ENCODE measurements around the gene GAS2. TPM values are rescaled to one million over a fixed set of nuclear protein-coding genes. Genes with fewer than 3 reads are reported as not detected.

GAS2 gene
- total RNA-seq, 4 donors from 2014 or later, result 0.77 to 21.5 (median 5.1) TPM; not detected in 1

DNA sequence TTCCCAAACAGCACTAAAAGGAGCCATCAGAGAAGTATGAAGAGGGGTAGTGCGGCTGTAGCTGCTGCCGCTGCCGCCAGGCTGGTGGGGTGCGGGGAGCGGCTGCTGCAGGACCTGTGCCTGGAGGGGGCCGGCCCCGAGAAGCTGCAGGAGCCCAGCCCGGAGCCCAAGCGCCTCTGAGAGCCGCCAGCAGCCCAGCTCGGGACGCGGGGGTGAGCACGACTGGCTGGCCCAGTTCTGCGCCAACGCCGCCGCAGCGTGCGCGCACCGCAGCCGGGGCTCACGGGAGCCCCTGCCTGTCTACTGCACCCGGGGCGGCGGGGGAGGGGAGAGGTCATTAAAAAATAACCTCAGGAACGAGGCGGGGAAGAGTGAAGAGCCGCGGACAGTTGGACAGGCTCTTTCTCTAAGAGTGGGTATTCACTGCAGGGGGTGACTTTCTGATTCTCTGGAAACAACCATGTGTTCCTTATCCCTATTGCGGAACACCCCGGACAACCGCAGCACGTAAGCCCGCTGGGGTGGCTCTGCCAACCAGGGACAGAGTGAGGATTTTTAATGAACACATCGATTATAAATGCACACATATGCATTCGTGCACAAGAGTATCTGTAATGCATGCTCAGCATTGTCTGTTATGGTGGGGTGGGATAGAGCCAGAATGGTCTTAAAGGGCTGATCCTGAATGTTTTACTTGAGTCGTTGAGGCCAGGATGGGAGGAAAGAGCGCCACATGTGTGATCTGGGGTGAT, 453 bp downstream of the GAS2 start:
- no peaks in the 10 kb centered on the region for H3K9me3 ChIP-seq
- no peak overlapping the region for H3K27ac ChIP-seq
- intact Hi-C loops (cut with DNase I; ENCODE audit: low total_unique reads), result no loop called here
- no peaks in the 10 kb centered on the region for H3K4me1 ChIP-seq
- no peak for DNase-seq
- no peaks in the 10 kb centered on the region for H3K36me3 ChIP-seq
- TF ChIP-seq POLR2A (IDR thresholded peaks at IDR 0.05), result no peak
- TF ChIP-seq, protein P1, sequence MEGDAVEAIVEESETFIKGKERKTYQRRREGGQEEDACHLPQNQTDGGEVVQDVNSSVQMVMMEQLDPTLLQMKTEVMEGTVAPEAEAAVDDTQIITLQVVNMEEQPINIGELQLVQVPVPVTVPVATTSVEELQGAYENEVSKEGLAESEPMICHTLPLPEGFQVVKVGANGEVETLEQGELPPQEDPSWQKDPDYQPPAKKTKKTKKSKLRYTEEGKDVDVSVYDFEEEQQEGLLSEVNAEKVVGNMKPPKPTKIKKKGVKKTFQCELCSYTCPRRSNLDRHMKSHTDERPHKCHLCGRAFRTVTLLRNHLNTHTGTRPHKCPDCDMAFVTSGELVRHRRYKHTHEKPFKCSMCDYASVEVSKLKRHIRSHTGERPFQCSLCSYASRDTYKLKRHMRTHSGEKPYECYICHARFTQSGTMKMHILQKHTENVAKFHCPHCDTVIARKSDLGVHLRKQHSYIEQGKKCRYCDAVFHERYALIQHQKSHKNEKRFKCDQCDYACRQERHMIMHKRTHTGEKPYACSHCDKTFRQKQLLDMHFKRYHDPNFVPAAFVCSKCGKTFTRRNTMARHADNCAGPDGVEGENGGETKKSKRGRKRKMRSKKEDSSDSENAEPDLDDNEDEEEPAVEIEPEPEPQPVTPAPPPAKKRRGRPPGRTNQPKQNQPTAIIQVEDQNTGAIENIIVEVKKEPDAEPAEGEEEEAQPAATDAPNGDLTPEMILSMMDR (IDR thresholded peaks at IDR 0.05), result no peak
- H3K27me3 ChIP-seq, result no peaks in the 10 kb centered on the region
- no peak overlapping the region for H3K4me3 ChIP-seq

DNA sequence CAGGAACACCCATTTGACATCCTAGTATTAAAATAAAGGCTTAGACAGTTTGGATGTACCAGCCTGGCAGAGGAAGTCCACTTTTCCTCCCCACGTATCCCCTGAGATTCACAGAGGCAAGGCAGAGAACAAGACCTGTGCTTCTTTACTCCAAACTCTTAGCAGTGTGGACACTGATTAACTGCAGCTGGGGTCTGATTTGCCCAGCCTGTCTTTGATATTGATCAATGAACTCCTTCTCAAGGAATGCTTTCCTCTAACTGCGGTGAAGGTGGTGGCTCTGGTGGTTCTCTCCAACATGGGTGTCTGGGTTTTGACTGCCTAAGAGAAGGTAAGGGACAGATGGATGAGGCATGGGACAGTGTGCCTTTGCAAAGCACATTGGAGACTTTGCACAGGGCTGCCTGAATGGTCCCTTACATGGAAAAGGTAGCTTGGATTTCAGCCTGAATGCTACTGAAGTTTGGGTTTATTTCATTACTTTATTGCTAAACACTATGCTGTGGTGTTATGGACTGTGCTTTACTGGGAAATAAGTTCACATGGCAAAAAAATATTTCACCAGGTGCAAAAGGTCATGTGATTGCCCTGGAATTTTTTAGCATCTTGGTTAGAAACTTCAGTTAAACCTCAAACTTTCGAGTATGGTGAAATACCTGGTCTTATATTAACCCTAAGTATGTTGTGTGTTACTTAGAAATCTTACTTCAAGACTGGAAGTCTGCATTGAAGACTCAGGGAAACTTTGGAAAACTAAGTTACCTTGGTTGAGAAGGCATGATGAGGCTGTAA, 1.8 kb downstream of the GAS2 start:
- Histone ChIP-seq H3K4me1 (no peaks in the 10 kb centered on the region), H3K27me3 (no peaks in the 10 kb centered on the region), H3K36me3 (no peaks in the 10 kb centered on the region), H3K4me3 (no peak overlapping the region), H3K27ac (no peak overlapping the region), H3K9me3 (no peaks in the 10 kb centered on the region)
- no peak for TF ChIP-seq POLR2A (IDR thresholded peaks at IDR 0.05)
- TF ChIP-seq, protein P1 (IDR thresholded peaks at IDR 0.05), result no peak
- no peak for DNase-seq
- intact Hi-C loops (cut with DNase I; ENCODE audit: low total_unique reads), result no loop called here

DNA sequence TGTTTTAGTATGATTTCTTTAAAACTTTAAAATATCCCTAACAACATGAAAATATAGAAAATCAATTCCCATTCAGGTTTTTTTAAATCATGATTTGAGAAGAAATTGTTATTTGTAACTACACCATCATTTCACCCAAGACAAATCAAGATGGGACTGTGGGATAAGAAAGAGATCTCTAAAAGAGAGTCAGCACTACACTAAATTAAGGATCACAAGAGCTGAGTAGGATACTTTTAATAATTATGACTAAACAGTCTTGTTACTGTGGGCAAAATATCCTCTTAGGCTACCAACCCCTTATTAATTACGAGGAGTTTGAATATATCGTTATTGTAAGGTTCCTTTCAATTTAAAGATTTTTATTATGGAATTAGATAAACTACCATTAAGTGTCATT, 3.0 kb downstream of the GAS2 start:
- Histone ChIP-seq H3K27ac (no peak overlapping the region), H3K36me3 (no peaks in the 10 kb centered on the region), H3K4me1 (no peaks in the 10 kb centered on the region), H3K9me3 (no peaks in the 10 kb centered on the region), H3K4me3 (no peak overlapping the region), H3K27me3 (no peaks in the 10 kb centered on the region)
- no peak for DNase-seq
- intact Hi-C loops (cut with DNase I; ENCODE audit: low total_unique reads), result no loop called here
- TF ChIP-seq, protein P1 (IDR thresholded peaks at IDR 0.05), result no peak
- no peak for TF ChIP-seq POLR2A (IDR thresholded peaks at IDR 0.05)

DNA sequence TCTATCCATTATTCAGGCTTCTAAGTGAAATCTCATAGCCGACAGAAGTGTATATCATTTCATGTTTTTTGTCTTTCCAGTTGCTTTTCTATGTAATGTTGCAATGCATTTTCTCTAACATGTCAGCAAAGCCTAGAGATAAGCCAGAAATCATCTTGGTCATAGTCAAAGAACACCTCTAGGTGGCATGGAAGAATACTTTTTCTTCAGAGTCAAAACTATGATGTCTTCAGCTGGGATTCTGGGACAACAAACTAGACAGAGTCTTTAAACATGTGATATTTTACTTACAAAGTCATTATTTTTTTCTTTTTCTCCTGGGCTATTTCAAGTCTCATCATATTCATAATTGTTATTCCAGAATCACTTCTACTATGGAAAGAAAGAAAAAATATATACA, 4.4 kb downstream of the GAS2 start:
- TF ChIP-seq, protein P1 (IDR thresholded peaks at IDR 0.05), result no peak
- no peak for TF ChIP-seq POLR2A (IDR thresholded peaks at IDR 0.05)
- H3K4me1 ChIP-seq, result no peaks in the 10 kb centered on the region
- H3K27ac ChIP-seq, result no peak overlapping the region
- no peaks in the 10 kb centered on the region for H3K36me3 ChIP-seq
- no peak overlapping the region for H3K4me3 ChIP-seq
- no peaks in the 10 kb centered on the region for H3K27me3 ChIP-seq
- no peak for DNase-seq
- H3K9me3 ChIP-seq, result no peaks in the 10 kb centered on the region
- intact Hi-C loops (cut with DNase I; ENCODE audit: low total_unique reads), result no loop called here

DNA sequence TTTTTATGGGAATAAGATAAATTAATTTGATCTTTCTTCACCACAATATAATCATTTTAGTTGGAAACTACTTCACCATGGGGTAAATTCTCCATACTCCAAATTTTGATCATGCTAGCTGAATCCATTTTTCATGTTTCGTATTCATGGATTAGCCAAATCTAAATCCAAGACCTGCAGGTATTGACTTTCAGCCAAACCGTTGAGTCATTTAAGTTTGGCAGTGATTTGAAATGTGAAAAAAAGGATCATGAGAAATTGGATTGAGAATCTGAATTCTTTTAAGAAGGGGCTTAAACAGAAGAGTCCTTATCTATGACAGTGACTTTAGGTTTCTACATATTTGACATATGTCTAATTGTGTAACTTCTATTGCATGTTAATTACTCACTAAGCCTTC, 5.3 kb downstream of the GAS2 start:
- DNase-seq, result no peak
- Histone ChIP-seq H3K27me3 (no peaks in the 10 kb centered on the region), H3K27ac (no peak overlapping the region), H3K4me1 (no peaks in the 10 kb centered on the region), H3K4me3 (no peak overlapping the region), H3K9me3 (no peaks in the 10 kb centered on the region), H3K36me3 (no peaks in the 10 kb centered on the region)
- TF ChIP-seq, protein P1 (IDR thresholded peaks at IDR 0.05), result no peak
- no peak for TF ChIP-seq POLR2A (IDR thresholded peaks at IDR 0.05)
- intact Hi-C loops (cut with DNase I; ENCODE audit: low total_unique reads), result no loop called here

Measured in uterus (tissue), 4 donors.